ENCODE data around the gene PLEKHH2. TPM values are rescaled to one million over a fixed set of nuclear protein-coding genes. Genes with fewer than 3 reads are reported as not detected.

Gene PLEKHH2
- polyA plus RNA-seq, 3 donors: not detected

DNA sequence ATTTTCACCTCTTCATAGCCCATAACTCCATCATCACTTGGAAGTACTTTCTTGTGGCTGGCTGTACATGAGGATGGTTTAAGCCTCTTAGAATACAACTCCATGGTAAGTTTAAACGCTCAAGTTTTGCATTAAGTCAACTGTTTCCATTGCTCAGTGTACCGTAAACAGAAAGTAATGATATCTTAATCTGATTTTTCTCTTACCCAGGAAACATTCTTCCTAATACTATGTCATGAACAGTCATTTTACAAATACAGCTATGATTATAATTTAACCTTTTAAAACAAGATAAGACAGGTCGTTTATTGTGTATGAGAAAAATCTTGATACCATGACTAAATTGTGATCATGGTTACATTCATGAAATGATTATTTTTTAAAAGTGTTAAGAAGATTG is 125.2 kb downstream of the PLEKHH2 start:
- intact Hi-C loops (cut with micrococcal nuclease): no loop called here
- Mint-ChIP-seq H3K4me1 (no peaks in the 10 kb centered on the region), H3K4me3 (no peak overlapping the region), H3K9me3 (peaks cover 0 to 4% (median 1%) of the 10 kb centered on the region in 7 donors), H3K27me3 (ENCODE audit: low read depth in 3 of 3) (peaks cover 2 to 13% (median 4%) of the 10 kb centered on the region in 3 donors), H3K27ac (no peak overlapping the region), H3K36me3 (no peaks in the 10 kb centered on the region)
- no peaks in the 10 kb centered on the region for H3K79me2 ChIP-seq (ENCODE audit: insufficient read depth, low read length)
- H3K9ac ChIP-seq (ENCODE audit: insufficient read depth, low read length, poor library complexity, severe bottlenecking): no peak overlapping the region
- no peak for DNase-seq
- H3K4me3 ChIP-seq (replicated peaks in 1 of 3; ENCODE audit: low read depth in 2 of 3, low read length in 3 of 3): no peak overlapping the region
- no peaks in the 10 kb centered on the region for H3K27me3 ChIP-seq (ENCODE audit: control insufficient read depth in 2 of 2, insufficient read depth in 2 of 2, low read length in 2 of 2)
- H3K4me2 ChIP-seq (replicated peaks; ENCODE audit: extremely low read depth, low read length, poor library complexity, severe bottlenecking): no peak overlapping the region
- TF ChIP-seq, protein P1, sequence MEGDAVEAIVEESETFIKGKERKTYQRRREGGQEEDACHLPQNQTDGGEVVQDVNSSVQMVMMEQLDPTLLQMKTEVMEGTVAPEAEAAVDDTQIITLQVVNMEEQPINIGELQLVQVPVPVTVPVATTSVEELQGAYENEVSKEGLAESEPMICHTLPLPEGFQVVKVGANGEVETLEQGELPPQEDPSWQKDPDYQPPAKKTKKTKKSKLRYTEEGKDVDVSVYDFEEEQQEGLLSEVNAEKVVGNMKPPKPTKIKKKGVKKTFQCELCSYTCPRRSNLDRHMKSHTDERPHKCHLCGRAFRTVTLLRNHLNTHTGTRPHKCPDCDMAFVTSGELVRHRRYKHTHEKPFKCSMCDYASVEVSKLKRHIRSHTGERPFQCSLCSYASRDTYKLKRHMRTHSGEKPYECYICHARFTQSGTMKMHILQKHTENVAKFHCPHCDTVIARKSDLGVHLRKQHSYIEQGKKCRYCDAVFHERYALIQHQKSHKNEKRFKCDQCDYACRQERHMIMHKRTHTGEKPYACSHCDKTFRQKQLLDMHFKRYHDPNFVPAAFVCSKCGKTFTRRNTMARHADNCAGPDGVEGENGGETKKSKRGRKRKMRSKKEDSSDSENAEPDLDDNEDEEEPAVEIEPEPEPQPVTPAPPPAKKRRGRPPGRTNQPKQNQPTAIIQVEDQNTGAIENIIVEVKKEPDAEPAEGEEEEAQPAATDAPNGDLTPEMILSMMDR (IDR thresholded peaks at IDR 0.05): no peak
- no peak overlapping the region for H2AFZ ChIP-seq (ENCODE audit: insufficient read depth, low read depth, low read length, poor library complexity, severe bottlenecking)
- H3K4me1 ChIP-seq (ENCODE audit: control insufficient read depth in 1 of 2, insufficient read depth in 2 of 2, low read length in 2 of 2): no peaks in the 10 kb centered on the region
- peaks cover 0 to 4% of the 10 kb centered on the region in 2 donors for H3K9me3 ChIP-seq (replicated peaks in 1 of 2; ENCODE audit: control insufficient read depth in 1 of 2, insufficient read depth in 1 of 2, low read length in 2 of 2)
- H3K36me3 ChIP-seq (replicated peaks in 1 of 2; ENCODE audit: control insufficient read depth in 1 of 2, insufficient read depth in 2 of 2, low read length in 2 of 2): no peaks in the 10 kb centered on the region
- no peaks in the 10 kb centered on the region for H4K20me1 ChIP-seq (ENCODE audit: insufficient read depth, low read length)
- H3K27ac ChIP-seq (ENCODE audit: low read depth in 1 of 2, low read length in 2 of 2): no peak overlapping the region
- WGBS (ENCODE audit: insufficient coverage): no CpG with 5 or more reads among the region's 3 CpGs

DNA sequence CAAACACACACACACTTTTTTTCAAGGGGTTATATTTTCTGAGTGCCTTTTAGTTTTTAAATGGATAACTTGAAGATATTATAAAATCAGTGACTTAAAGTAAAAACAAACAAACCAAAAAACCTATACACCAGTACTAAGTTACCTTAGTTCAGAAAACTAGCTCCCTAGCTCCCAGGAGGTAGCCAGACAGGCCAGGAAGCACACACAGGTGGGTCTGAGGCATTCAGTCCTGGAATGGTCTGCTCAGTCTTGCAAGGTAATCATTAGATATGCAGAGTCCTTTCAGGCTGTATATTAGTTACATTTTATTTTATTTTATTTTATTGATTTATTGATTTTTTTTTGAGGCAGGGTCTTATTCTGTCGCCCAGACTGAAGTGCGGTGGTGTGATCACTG is 126.0 kb downstream of the PLEKHH2 start:
- no CpG with 5 or more reads among the region's 2 CpGs for WGBS (ENCODE audit: insufficient coverage)
- no peak overlapping the region for H3K9ac ChIP-seq (ENCODE audit: insufficient read depth, low read length, poor library complexity, severe bottlenecking)
- Mint-ChIP-seq H3K4me1 (no peaks in the 10 kb centered on the region), H3K36me3 (no peaks in the 10 kb centered on the region), H3K4me3 (no peak overlapping the region), H3K27me3 (ENCODE audit: low read depth in 3 of 3) (peaks cover 2 to 13% (median 4%) of the 10 kb centered on the region in 3 donors), H3K9me3 (peaks cover 0 to 4% (median 1%) of the 10 kb centered on the region in 7 donors), H3K27ac (no peak overlapping the region)
- H3K27ac ChIP-seq (ENCODE audit: low read depth in 1 of 2, low read length in 2 of 2): no peak overlapping the region
- H3K27me3 ChIP-seq (ENCODE audit: control insufficient read depth in 2 of 2, insufficient read depth in 2 of 2, low read length in 2 of 2): no peaks in the 10 kb centered on the region
- H3K4me3 ChIP-seq (replicated peaks in 1 of 3; ENCODE audit: low read depth in 2 of 3, low read length in 3 of 3): no peak overlapping the region
- H3K79me2 ChIP-seq (ENCODE audit: insufficient read depth, low read length): no peaks in the 10 kb centered on the region
- no peaks in the 10 kb centered on the region for H3K36me3 ChIP-seq (replicated peaks in 1 of 2; ENCODE audit: control insufficient read depth in 1 of 2, insufficient read depth in 2 of 2, low read length in 2 of 2)
- intact Hi-C loops (cut with micrococcal nuclease): no loop called here
- H3K4me1 ChIP-seq (ENCODE audit: control insufficient read depth in 1 of 2, insufficient read depth in 2 of 2, low read length in 2 of 2): no peaks in the 10 kb centered on the region
- no peak overlapping the region for H3K4me2 ChIP-seq (replicated peaks; ENCODE audit: extremely low read depth, low read length, poor library complexity, severe bottlenecking)
- TF ChIP-seq, protein P1 (IDR thresholded peaks at IDR 0.05): no peak
- DNase-seq: no peak
- no peak overlapping the region for H2AFZ ChIP-seq (ENCODE audit: insufficient read depth, low read depth, low read length, poor library complexity, severe bottlenecking)
- peaks cover 0 to 4% of the 10 kb centered on the region in 2 donors for H3K9me3 ChIP-seq (replicated peaks in 1 of 2; ENCODE audit: control insufficient read depth in 1 of 2, insufficient read depth in 1 of 2, low read length in 2 of 2)
- H4K20me1 ChIP-seq (ENCODE audit: insufficient read depth, low read length): no peaks in the 10 kb centered on the region

Measured in CD14-positive monocyte (primary cell).